HCT116 (cell line): ENCODE data around the gene BAHD1. TPM values are rescaled to one million over a fixed set of nuclear protein-coding genes. Genes with fewer than 3 reads are reported as not detected.

Experiments
- ATAC-seq: fragments of 200-7000 bp; cut with Tn5 transposase; 2 replicates; pipeline ENCODE4 v1.9.1; 2020; ENCODE audit warnings: mild to moderate bottlenecking, moderate library complexity
- BruUV-seq: library from RNA; stranded (reverse); fragments of 400-500 nt; replicated peaks from 2 replicates; lab custom pipeline; 2021; lab: Mats Ljungman, UMichigan
- CTCF ChIA-PET: fragments of 300-600 bp; sonication (Branson Sonifier 250); formaldehyde crosslinking; loops from one replicate; lab custom pipeline; 2021; ENCODE audit warnings: antibody characterized with exemption; lab: Charles Lee
- POLR2A ChIA-PET: fragments of 300-600, 350-600 bp; sonication (Branson Sonifier 250); formaldehyde crosslinking; loops from one replicate; lab custom pipeline; 2021; ENCODE audit warnings: antibody characterized with exemption; lab: Charles Lee
- RAD21 ChIA-PET, 2 experiments: fragments of 300-600 bp; sonication (Branson Sonifier 250); formaldehyde crosslinking; loops; one replicate each; lab custom pipeline; 2023; ENCODE audit warnings: low total read pairs in 2 of 2; ENCODE audit not compliant: uncharacterized antibody in 2 of 2, unreplicated experiment in 2 of 2, low non-redundant PET in 1 of 2; lab: Charles Lee
- DNase-seq: peaks from one replicate; pipeline ENCODE4 v3.0.0-alpha.2; 2010; ENCODE audit warnings: low read depth, low spot score
- H2AFZ ChIP-seq: fragments of 200-600 bp; shearing (Covaris generic), sonication (generic); 2 replicates; pipeline ENCODE4 v1.6.1; 2017; ENCODE audit warnings: low read depth, mixed run types, mixed read lengths, antibody characterized with exemption, low read length; ENCODE audit not compliant: poor library complexity, severe bottlenecking
- H3K27ac ChIP-seq: 2 replicates; pipeline ENCODE4 v1.5.1; 2012; ENCODE audit warnings: low read depth, low read length
- H3K27me3 ChIP-seq: fragments of 200-600 bp; sonication (generic); 2 replicates; pipeline ENCODE4 v1.6.1; 2016; ENCODE audit warnings: mixed run types, low read length, mixed read lengths; ENCODE audit not compliant: insufficient read depth
- H3K36me3 ChIP-seq, 2 experiments: fragments of 200-500 bp in 1 of 2; fragments of 200-600 bp in 1 of 2; sonication (Bioruptor generic) in 1 of 2; sonication (generic) in 1 of 2; 2 replicates each; pipeline versions ENCODE4 v1.5.1 to v1.6.1; 2014 to 2016; ENCODE audit warnings: low read length in 2 of 2, inconsistent platforms in 1 of 2, mixed read lengths in 1 of 2, mixed run types in 1 of 2; ENCODE audit not compliant: insufficient read depth in 2 of 2, control insufficient read depth in 1 of 2
- H3K4me1 ChIP-seq, 2 experiments: fragments of 200-600 bp in 1 of 2; sonication (generic) in 1 of 2; 2 replicates each; pipeline versions ENCODE4 v1.5.1 to v1.6.1; 2012 to 2017; ENCODE audit warnings: low read length in 2 of 2, inconsistent platforms in 1 of 2, mild to moderate bottlenecking in 1 of 2, mixed read lengths in 1 of 2, mixed run types in 1 of 2, moderate library complexity in 1 of 2; ENCODE audit not compliant: insufficient read depth in 2 of 2, control insufficient read depth in 1 of 2
- H3K4me2 ChIP-seq: fragments of 200-600 bp; sonication (generic); 2 replicates; pipeline ENCODE4 v1.6.1; 2017; ENCODE audit warnings: mixed run types, low read length, mixed read lengths
- H3K4me3 ChIP-seq, 2 experiments: fragments of 200-600 bp in 1 of 2; sonication (generic) in 1 of 2; replicated peaks in 1 of 2; 2 replicates each; pipeline ENCODE4 v1.5.1; 2011 to 2016; ENCODE audit warnings: low read length in 2 of 2, control low read depth in 1 of 2, low read depth in 1 of 2, mild to moderate bottlenecking in 1 of 2, mixed read lengths in 1 of 2, mixed run types in 1 of 2
- H3K79me2 ChIP-seq: fragments of 200-600 bp; sonication (generic); 2 replicates; pipeline ENCODE4 v1.6.1; 2017; ENCODE audit warnings: mild to moderate bottlenecking, mixed run types, low read length, moderate library complexity, mixed read lengths; ENCODE audit not compliant: insufficient read depth
- H3K9ac ChIP-seq: fragments of 200-600 bp; sonication (generic); 2 replicates; pipeline ENCODE4 v1.6.1; 2016; ENCODE audit warnings: low read length, mixed read lengths
- H3K9me2 ChIP-seq: fragments of 200-600 bp; sonication (generic), shearing (Covaris generic); 2 replicates; pipeline ENCODE4 v1.6.1; 2017; ENCODE audit warnings: mixed run types, mild to moderate bottlenecking, moderate library complexity; ENCODE audit not compliant: insufficient read depth
- H3K9me3 ChIP-seq, 2 experiments: fragments of 200-500 bp in 1 of 2; fragments of 200-600 bp in 1 of 2; sonication (Bioruptor generic) in 1 of 2; sonication (generic) in 1 of 2; 2 replicates each; pipeline ENCODE4 v1.6.1; 2014 to 2017; ENCODE audit warnings: low read length in 2 of 2, mixed read lengths in 2 of 2, inconsistent platforms in 1 of 2, low read depth in 1 of 2, mild to moderate bottlenecking in 1 of 2, mixed run types in 1 of 2, moderate library complexity in 1 of 2; ENCODE audit not compliant: control insufficient read depth in 1 of 2, insufficient read depth in 1 of 2
- H4K20me1 ChIP-seq: fragments of 200-600 bp; sonication (generic), shearing (Covaris generic); 2 replicates; pipeline ENCODE4 v1.6.1; 2017; ENCODE audit warnings: mixed run types, mild to moderate bottlenecking, moderate library complexity; ENCODE audit not compliant: insufficient read depth
- ATF3 ChIP-seq: IDR thresholded peaks from 2 replicates; pipeline ENCODE4 v1.6.1; 2012
- CBX3 ChIP-seq: IDR thresholded peaks from 2 replicates; pipeline ENCODE4 v1.6.1; 2012; ENCODE audit warnings: low read depth
- CEBPB ChIP-seq: IDR thresholded peaks from 2 replicates; pipeline ENCODE4 v1.6.1; 2012; ENCODE audit warnings: low read depth
- CTCF ChIP-seq, 3 experiments: fragments of 200-600 bp in 1 of 3; sonication (generic) in 1 of 3; IDR thresholded peaks in 2 of 3; conservative IDR thresholded peaks in 1 of 3; 2 replicates each; pipeline ENCODE4 v1.5.1; 2012 to 2017; ENCODE audit warnings: low read depth in 2 of 3, low read length in 2 of 3, antibody characterized with exemption in 1 of 3, borderline replicate concordance in 1 of 3, control low read depth in 1 of 3, mild to moderate bottlenecking in 1 of 3, mixed read lengths in 1 of 3, mixed run types in 1 of 3, moderate library complexity in 1 of 3; ENCODE audit not compliant: insufficient read depth in 1 of 3
- EGR1 ChIP-seq: IDR thresholded peaks from 2 replicates; pipeline ENCODE4 v1.6.1; 2012; ENCODE audit warnings: low read depth
- EZH2phosphoT487 ChIP-seq: fragments of 200-600 bp; IDR thresholded peaks from 2 replicates; pipeline ENCODE4 v1.6.1; 2018; ENCODE audit warnings: antibody characterized with exemption, borderline replicate concordance
- FOSL1 ChIP-seq: IDR thresholded peaks from 2 replicates; pipeline ENCODE4 v1.6.1; 2012; ENCODE audit warnings: low read depth
- JUND ChIP-seq: IDR thresholded peaks from 2 replicates; pipeline ENCODE4 v1.6.1; 2012
- POLR2AphosphoS5 ChIP-seq: IDR thresholded peaks from 2 replicates; pipeline ENCODE4 v1.6.1; 2011; ENCODE audit warnings: mild to moderate bottlenecking, low read depth, low read length, moderate library complexity
- RAD21 ChIP-seq: IDR thresholded peaks from 2 replicates; pipeline ENCODE4 v1.6.1; 2012; ENCODE audit warnings: low read depth, mild to moderate bottlenecking
- SP1 ChIP-seq: IDR thresholded peaks from 2 replicates; pipeline ENCODE4 v1.6.1; 2012; ENCODE audit warnings: low read depth
- TCF7L2 ChIP-seq: IDR thresholded peaks from 2 replicates; pipeline ENCODE4 v1.7.0; 2011; ENCODE audit warnings: borderline replicate concordance, inconsistent platforms; ENCODE audit not compliant: insufficient read depth, insufficient read length; ENCODE audit errors: extremely low read depth
- YY1 ChIP-seq: IDR thresholded peaks from 2 replicates; pipeline ENCODE4 v1.6.1; 2011; ENCODE audit warnings: low read length, low read depth, moderate library complexity, mild to moderate bottlenecking; ENCODE audit not compliant: insufficient replicate concordance; ENCODE audit errors: extremely low read depth
- ZFX ChIP-seq: fragments of 450-650 bp; IDR thresholded peaks from 2 replicates; pipeline ENCODE4 v1.6.1; 2017
- ZNF274 ChIP-seq: fragments of 200-500 bp; sonication (Bioruptor generic); IDR thresholded peaks from 2 replicates; pipeline ENCODE4 v1.6.1; 2014; ENCODE audit warnings: mild to moderate bottlenecking, low read depth, low read length, inconsistent platforms
- intact Hi-C: fragments of 100-400 bp; cut with micrococcal nuclease; formaldehyde crosslinking; loops from 2 replicates; pipeline ENCODE4 v1.10.0; 2022
- total RNA-seq: library from RNA; stranded (reverse); gene quantifications from one replicate; pipeline ENCODE4 v1.2.1, GENCODE V29; 2021; ENCODE audit not compliant: unreplicated experiment

The BAHD1 gene
- total RNA-seq, 1 experiment from 2014 or later: 25.0 TPM

DNA sequence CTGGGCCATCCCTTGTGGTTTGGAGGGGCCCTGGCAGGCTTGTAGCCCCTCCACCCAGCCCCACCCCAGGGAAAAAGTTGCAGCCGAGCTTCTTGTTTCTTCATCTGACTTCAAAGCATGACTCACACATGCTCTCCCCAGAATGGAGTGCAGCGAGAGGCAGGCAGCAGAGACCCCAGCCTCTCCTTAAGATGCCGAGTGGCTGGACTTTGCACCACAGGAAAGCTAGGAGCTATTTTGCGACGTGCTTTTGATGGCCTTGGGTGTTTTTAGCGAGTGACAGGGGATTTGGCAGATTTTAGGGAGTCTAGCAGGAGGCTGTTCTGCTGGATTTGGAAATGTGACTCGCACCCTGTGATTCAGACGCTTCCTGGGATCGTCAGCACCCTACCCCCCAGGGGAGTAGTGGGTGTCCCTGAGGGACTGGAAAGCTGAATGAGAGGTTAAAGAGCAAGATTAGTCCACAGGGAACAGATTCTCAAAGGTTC is 14.2 kb downstream of the BAHD1 start:
- Histone ChIP-seq H3K36me3 (no peaks in the 10 kb centered on the region; a peak in 1 of 4 replicates), H3K9me2 (no peaks in the 10 kb centered on the region), H3K9me3 (no peaks in the 10 kb centered on the region), H3K79me2 (peaks cover 87% of the 10 kb centered on the region), H2AFZ (no peak overlapping the region), H3K4me1 (peaks cover 29 to 48% of the 10 kb centered on the region in 2 experiments), H3K4me2 (peak overlapping the region; percentile 87), H3K27ac (peak overlapping the region; percentile 28), H3K4me3 (peak overlapping the region; percentile 17 to 46; a peak in 3 of 4 replicates), H3K9ac (peak overlapping the region; percentile 48), H3K27me3 (no peaks in the 10 kb centered on the region)
- ChIA-PET RAD21 (no interaction called here), POLR2A (no interaction called here)
- no TSS peak for BruUV-seq
- peak; percentile 69 for ATAC-seq
- no peak for DNase-seq
- intact Hi-C loops: no loop called here
- TF ChIP-seq JUND: peak; percentile 54; the same call in 1 of the 2 replicates
- no peak for TF ChIP-seq EZH2phosphoT487
- no peak for TF ChIP-seq CTCF (IDR thresholded peaks at IDR 0.05 in 2 of 3, conservative IDR thresholded peaks at IDR 0.05 in 1 of 3; ENCODE audit: borderline replicate concordance in 1 of 3, insufficient read depth in 1 of 3, low read depth in 2 of 3, low read length in 2 of 3)
- peak; percentile 71 for TF ChIP-seq FOSL1
- peak; percentile 51 for TF ChIP-seq SP1
- TF ChIP-seq, all 23 proteins: peak for 3
- CTCF ChIA-PET: interaction anchor here (1.2 to 1.3 kb wide), 2 partner anchors 14 to 15 kb away, joined by 3 read pairs; partner anchors contain the start of gene BAHD1
- peaks cover 2% of the 10 kb centered on the region; the same call in 1 of the 2 replicates for H4K20me1 ChIP-seq

GRCh38 chr15:40456299-40456712 is 15.6 kb downstream of the BAHD1 start:
- ATAC-seq: no peak
- Histone ChIP-seq H3K36me3 (peaks cover 0 to 2% of the 10 kb centered on the region in 2 experiments; a peak in 2 of 4 replicates), H3K4me3 (no peak overlapping the region), H3K4me2 (peak overlapping the region; percentile 87), H4K20me1 (peaks cover 2% of the 10 kb centered on the region; the same call in 1 of the 2 replicates), H3K27ac (no peak overlapping the region), H3K27me3 (no peaks in the 10 kb centered on the region), H3K79me2 (peaks cover 74% of the 10 kb centered on the region), H2AFZ (no peak overlapping the region), H3K9me2 (no peaks in the 10 kb centered on the region), H3K9ac (no peak overlapping the region), H3K4me1 (peaks cover 29 to 48% of the 10 kb centered on the region in 2 experiments), H3K9me3 (no peaks in the 10 kb centered on the region)
- ChIA-PET POLR2A (no interaction called here), RAD21 (no interaction called here), CTCF (interaction anchor here (0.6 kb wide), 1 partner anchor 117 kb away, joined by 3 read pairs; no protein-coding TSS in a partner anchor)
- intact Hi-C loops: no loop called here
- BruUV-seq: no TSS peak
- no peak for DNase-seq
- TF ChIP-seq EGR1 (no peak), CEBPB (no peak), TCF7L2 (no peak), YY1 (no peak), SP1 (no peak), ATF3 (no peak), POLR2AphosphoS5 (no peak), CTCF (IDR thresholded peaks at IDR 0.05 in 2 of 3, conservative IDR thresholded peaks at IDR 0.05 in 1 of 3; ENCODE audit: borderline replicate concordance in 1 of 3, insufficient read depth in 1 of 3, low read depth in 2 of 3, low read length in 2 of 3) (no peak), CBX3 (no peak), ZNF274 (no peak), JUND (no peak), RAD21 (no peak), EZH2phosphoT487 (no peak), FOSL1 (no peak), ZFX (no peak)
